Measurements from ENCODE around the gene NAGPA.

The NAGPA gene

GRCh38 chr16:5069854-5070253 is 36.1 kb upstream of the NAGPA start:
- TF ChIP-seq JUND (IDR thresholded peaks at IDR 0.05; ENCODE audit: low read depth), result no peak
- no peak for DNase-seq (ENCODE audit: low read depth in 1 of 2, low spot score in 1 of 2)
- in situ Hi-C loops (cut with HindIII; ENCODE audit: low pct_unique_long_range_greater_than_20kb, low sequenced_read_pairs), result no loop called here

- no peak for TF ChIP-seq JUND (IDR thresholded peaks at IDR 0.05; ENCODE audit: low read depth)
- in situ Hi-C loops (cut with HindIII; ENCODE audit: low pct_unique_long_range_greater_than_20kb, low sequenced_read_pairs), result no loop called here
- DNase-seq (ENCODE audit: low read depth in 1 of 2, low spot score in 1 of 2), result no peak
These were observed 35.3 kb upstream of the NAGPA start for GRCh38 chr16:5069048-5069447.

DNA sequence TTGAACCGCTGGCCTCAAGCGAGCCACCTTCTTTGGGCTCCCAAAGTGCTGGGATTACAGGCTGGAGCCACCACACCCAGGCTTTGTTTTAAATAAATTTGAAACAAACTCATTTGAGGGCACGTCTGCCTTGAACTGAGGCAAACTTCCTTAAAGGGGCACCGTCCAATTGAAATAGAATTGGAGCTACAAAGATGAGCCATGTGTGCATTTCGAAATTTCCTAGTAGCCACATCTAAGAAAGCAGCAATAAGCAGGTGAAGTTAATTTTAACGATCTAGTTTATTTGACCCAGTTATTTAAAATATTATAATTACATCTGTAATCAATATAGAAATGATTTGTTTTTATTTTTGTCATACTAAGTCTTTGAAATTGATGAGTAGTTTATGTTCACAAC is 32.8 kb upstream of the NAGPA start:
- no peak for TF ChIP-seq JUND (IDR thresholded peaks at IDR 0.05; ENCODE audit: low read depth)
- in situ Hi-C loops (cut with HindIII; ENCODE audit: low pct_unique_long_range_greater_than_20kb, low sequenced_read_pairs), result no loop called here
- no peak for DNase-seq (ENCODE audit: low read depth in 1 of 2, low spot score in 1 of 2)

GRCh38 chr16:5065813-5066212 is 32.1 kb upstream of the NAGPA start, which contains the start of gene C16orf89:
TSS of gene C16orf89 (minus strand) at chr16:5065956. CDS start at chr16:5065908, 48 bp downstream.
- in situ Hi-C loops (cut with HindIII; ENCODE audit: low pct_unique_long_range_greater_than_20kb, low sequenced_read_pairs), result no loop called here
- TF ChIP-seq JUND (IDR thresholded peaks at IDR 0.05; ENCODE audit: low read depth), result no peak
- no peak for DNase-seq (ENCODE audit: low read depth in 1 of 2, low spot score in 1 of 2)

- in situ Hi-C loops (cut with HindIII; ENCODE audit: low pct_unique_long_range_greater_than_20kb, low sequenced_read_pairs), result no loop called here
- DNase-seq (ENCODE audit: low read depth in 1 of 2, low spot score in 1 of 2), result no peak
- no peak for TF ChIP-seq JUND (IDR thresholded peaks at IDR 0.05; ENCODE audit: low read depth)
These were observed 31.6 kb upstream of the NAGPA start for GRCh38 chr16:5065326-5065725.

DNA sequence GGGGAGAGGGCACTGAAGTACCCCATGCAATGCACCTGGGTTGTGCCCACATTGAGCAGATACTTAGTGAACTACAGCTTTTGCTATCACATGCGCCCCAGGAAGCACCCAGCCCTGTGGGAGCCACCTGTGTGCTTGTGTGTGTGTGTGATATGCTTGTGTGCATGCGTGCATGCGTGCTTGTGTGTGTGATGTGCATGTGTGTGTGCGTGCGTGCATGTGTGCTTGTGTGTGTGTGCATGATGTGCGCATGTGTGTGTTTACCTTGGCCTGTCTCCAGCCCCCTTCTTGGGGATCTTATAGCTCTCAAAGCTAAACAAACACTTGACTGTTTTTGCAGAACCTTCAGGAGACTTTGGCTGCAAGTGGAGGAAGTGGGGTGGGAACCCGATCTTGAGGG is 31.2 kb upstream of the NAGPA start:
- in situ Hi-C loops (cut with HindIII; ENCODE audit: low pct_unique_long_range_greater_than_20kb, low sequenced_read_pairs), result no loop called here
- DNase-seq (ENCODE audit: low read depth in 1 of 2, low spot score in 1 of 2), result peak in 1 of 2 experiments; percentile 42
- TF ChIP-seq JUND (IDR thresholded peaks at IDR 0.05; ENCODE audit: low read depth), result no peak

- in situ Hi-C loops (cut with HindIII; ENCODE audit: low pct_unique_long_range_greater_than_20kb, low sequenced_read_pairs), result no loop called here
- TF ChIP-seq JUND (IDR thresholded peaks at IDR 0.05; ENCODE audit: low read depth), result no peak
- peak in 1 of 2 experiments; percentile 46 for DNase-seq (ENCODE audit: low read depth in 1 of 2, low spot score in 1 of 2)
These were observed 29.3 kb upstream of the NAGPA start for GRCh38 chr16:5062790-5063765.

DNA sequence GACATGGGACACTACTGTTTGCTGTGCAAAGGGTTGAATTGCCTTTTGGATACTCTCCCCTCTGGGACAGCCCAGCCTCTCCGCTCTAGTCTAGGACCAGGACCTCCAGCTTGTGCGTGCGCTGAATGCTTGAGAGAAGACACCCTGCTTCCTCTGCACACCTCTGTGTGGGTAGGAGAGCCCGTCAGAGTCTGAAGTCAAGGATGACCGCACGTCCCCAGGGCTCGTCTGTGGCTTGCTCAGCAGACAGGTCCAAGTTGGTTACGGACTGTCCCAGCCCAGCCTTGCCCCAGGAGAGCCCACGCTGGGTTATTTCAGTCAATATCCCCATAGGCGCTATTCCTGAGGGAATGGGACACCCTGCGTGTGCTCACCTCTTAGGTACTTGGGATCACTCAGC is 28.3 kb upstream of the NAGPA start:
- no peak for TF ChIP-seq JUND (IDR thresholded peaks at IDR 0.05; ENCODE audit: low read depth)
- in situ Hi-C loops (cut with HindIII; ENCODE audit: low pct_unique_long_range_greater_than_20kb, low sequenced_read_pairs), result no loop called here

GRCh38 chr16:5060073-5060641 is 26.4 kb upstream of the NAGPA start:
- no peak for TF ChIP-seq JUND (IDR thresholded peaks at IDR 0.05; ENCODE audit: low read depth)
- no peak for DNase-seq (ENCODE audit: low read depth in 1 of 2, low spot score in 1 of 2)
- in situ Hi-C loops (cut with HindIII; ENCODE audit: low pct_unique_long_range_greater_than_20kb, low sequenced_read_pairs), result no loop called here

More for the DNA sequence above, 28.3 kb upstream of the NAGPA start:
- no peak for DNase-seq (ENCODE audit: low read depth in 1 of 2, low spot score in 1 of 2)

DNA sequence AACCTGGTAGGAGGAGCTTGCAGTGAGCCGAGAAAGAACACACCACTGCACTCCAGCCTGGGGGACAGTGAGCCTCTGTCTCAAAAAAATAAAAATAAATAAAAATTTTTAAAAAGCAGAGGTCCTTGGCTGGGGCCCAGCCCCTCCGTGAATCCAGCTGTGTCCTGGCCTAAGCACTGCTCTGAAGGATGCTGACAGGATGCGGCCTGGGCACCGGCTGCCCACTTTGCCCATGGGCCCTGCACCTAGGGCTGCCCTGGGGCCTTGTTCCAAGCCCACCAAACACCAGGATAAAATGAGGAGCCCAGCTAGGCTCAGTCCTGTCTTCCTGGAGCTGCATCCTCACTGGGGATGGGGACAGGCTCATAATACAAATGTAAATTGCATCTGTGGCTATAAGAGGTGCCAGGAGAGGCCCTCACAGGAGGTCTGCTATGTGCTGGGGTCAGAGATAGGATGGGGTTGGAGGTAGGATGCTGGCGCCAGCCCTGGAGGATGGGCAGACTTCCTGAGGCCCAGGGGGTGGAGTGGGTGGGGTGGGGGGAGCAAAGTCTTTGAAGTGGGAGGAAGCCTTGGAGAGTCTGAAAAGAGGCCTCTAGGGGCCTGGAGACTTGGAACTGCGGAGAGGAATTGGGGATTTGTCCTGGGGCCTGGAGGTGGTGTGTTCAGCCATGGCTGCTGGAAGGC is 25.8 kb upstream of the NAGPA start:
- DNase-seq (ENCODE audit: low read depth in 1 of 2, low spot score in 1 of 2), result no peak
- no peak for TF ChIP-seq JUND (IDR thresholded peaks at IDR 0.05; ENCODE audit: low read depth)
- in situ Hi-C loops (cut with HindIII; ENCODE audit: low pct_unique_long_range_greater_than_20kb, low sequenced_read_pairs), result no loop called here

- DNase-seq (ENCODE audit: low read depth in 1 of 2, low spot score in 1 of 2), result no peak
- TF ChIP-seq JUND (IDR thresholded peaks at IDR 0.05; ENCODE audit: low read depth), result no peak
- in situ Hi-C loops (cut with HindIII; ENCODE audit: low pct_unique_long_range_greater_than_20kb, low sequenced_read_pairs), result no loop called here
These were observed 24.7 kb upstream of the NAGPA start for GRCh38 chr16:5058476-5058875.

GRCh38 chr16:5056352-5056751 is 22.6 kb upstream of the NAGPA start:
- no peak for DNase-seq (ENCODE audit: low read depth in 1 of 2, low spot score in 1 of 2)
- TF ChIP-seq JUND (IDR thresholded peaks at IDR 0.05; ENCODE audit: low read depth), result no peak
- in situ Hi-C loops (cut with HindIII; ENCODE audit: low pct_unique_long_range_greater_than_20kb, low sequenced_read_pairs), result no loop called here
